Hepatocyte (in vitro differentiated cells): Measurements from ENCODE around the gene CWC27. TPM values are rescaled to one million over a fixed set of nuclear protein-coding genes. Genes with fewer than 3 reads are reported as not detected.

Experiments used
- DNase-seq: peaks from one replicate; pipeline ENCODE4 v3.0.0-alpha.2; 2016; ENCODE audit warnings: low spot score
- H2AFZ ChIP-seq: fragments of 200-600 bp; sonication (generic); 2 replicates; pipeline ENCODE4 v1.6.0; 2016; ENCODE audit warnings: antibody characterized with exemption, mild to moderate bottlenecking
- H3K27ac ChIP-seq: fragments of 200-600 bp; sonication (generic); 2 replicates; pipeline ENCODE4 v1.5.1; 2016; ENCODE audit warnings: mild to moderate bottlenecking
- H3K27me3 ChIP-seq: fragments of 200-600 bp; sonication (generic); 2 replicates; pipeline ENCODE4 v1.6.1; 2016
- H3K36me3 ChIP-seq: fragments of 200-600 bp; sonication (generic); replicated peaks from 2 replicates; pipeline ENCODE4 v1.5.1; 2016; ENCODE audit warnings: low read depth; ENCODE audit not compliant: insufficient read depth
- H3K4me1 ChIP-seq: fragments of 200-600 bp; sonication (generic); 2 replicates; pipeline ENCODE4 v1.5.1; 2016; ENCODE audit warnings: mild to moderate bottlenecking, moderate library complexity; ENCODE audit not compliant: insufficient read depth
- H3K4me2 ChIP-seq: fragments of 200-600 bp; sonication (generic); 2 replicates; pipeline ENCODE4 v1.6.0; 2016
- H3K4me3 ChIP-seq: fragments of 200-600 bp; sonication (generic); 2 replicates; pipeline ENCODE4 v1.5.1; 2016; ENCODE audit warnings: mild to moderate bottlenecking
- H3K79me2 ChIP-seq: fragments of 200-600 bp; sonication (generic); 2 replicates; pipeline ENCODE4 v1.6.0; 2017; ENCODE audit warnings: mild to moderate bottlenecking
- H3K9me2 ChIP-seq: fragments of 200-600 bp; sonication (generic); replicated peaks from 2 replicates; pipeline ENCODE4 v1.6.0; 2017; ENCODE audit warnings: mild to moderate bottlenecking; ENCODE audit not compliant: insufficient read depth
- H3K9me3 ChIP-seq: fragments of 200-600 bp; sonication (generic); 2 replicates; pipeline ENCODE4 v1.5.1; 2016; ENCODE audit warnings: low read depth, mild to moderate bottlenecking
- H4K20me1 ChIP-seq: fragments of 200-600 bp; sonication (generic); 2 replicates; pipeline ENCODE4 v1.6.0; 2016; ENCODE audit warnings: mild to moderate bottlenecking; ENCODE audit not compliant: insufficient read depth, poor library complexity, severe bottlenecking
- CTCF ChIP-seq: fragments of 200-600 bp; sonication (generic); IDR thresholded peaks from 2 replicates; pipeline ENCODE4 v1.5.1; 2016; ENCODE audit warnings: antibody characterized with exemption, mild to moderate bottlenecking; ENCODE audit not compliant: poor library complexity
- EZH2 ChIP-seq: fragments of 200-600 bp; sonication (generic); IDR thresholded peaks from 2 replicates; pipeline ENCODE4 v1.6.1; 2016; ENCODE audit warnings: antibody characterized with exemption, mild to moderate bottlenecking, borderline replicate concordance
- EZH2phosphoT487 ChIP-seq: fragments of 200-600 bp; sonication (generic); IDR thresholded peaks from one replicate; pipeline ENCODE4 v1.6.1; 2018; ENCODE audit warnings: antibody characterized with exemption, mild to moderate bottlenecking, low read depth, moderate library complexity; ENCODE audit not compliant: unreplicated experiment, severe bottlenecking
- WGBS: methylation state at CpG from one replicate; pipeline ENCODE4 v1.1.6; 2016; ENCODE audit warnings: low lambda C conversion rate; ENCODE audit errors: missing lambda C conversion rate; 5-methylcytosine and 5-hydroxymethylcytosine counted together
- polyA plus RNA-seq: library from polyadenylated mRNA; unstranded; fragments of >200 nt; fragmentation: Nextera tagmentation; extraction: Ambion mirVana; gene quantifications from 2 replicates; pipeline ENCODE4 v1.2.1, GENCODE V29; 2016
- total RNA-seq: library from RNA; depleted of rRNA; stranded (reverse); fragments of >200 nt; gene quantifications from 2 replicates; pipeline ENCODE4 v1.2.3, GENCODE V29; 2014

CWC27 gene
- total and polyA plus RNA-seq, 2 experiments from 2014 or later, result 15.8 to 32.5 TPM

GRCh38 chr5:64977779-64978178, 209.0 kb downstream of the CWC27 start:
- H3K9me2 ChIP-seq, result no peaks in the 10 kb centered on the region
- no peak overlapping the region for H3K4me3 ChIP-seq
- no peak overlapping the region for H3K4me2 ChIP-seq
- H3K9me3 ChIP-seq, result no peaks in the 10 kb centered on the region
- H3K4me1 ChIP-seq, result no peaks in the 10 kb centered on the region
- 100% methylated on average over 1 of the region's 1 CpG for WGBS
- no peak for DNase-seq
- no peaks in the 10 kb centered on the region for H3K79me2 ChIP-seq
- no peaks in the 10 kb centered on the region for H3K27me3 ChIP-seq
- no peak for TF ChIP-seq EZH2phosphoT487
- no peak for TF ChIP-seq EZH2
- TF ChIP-seq CTCF, result no peak
- no peak overlapping the region for H3K27ac ChIP-seq
- no peak overlapping the region for H2AFZ ChIP-seq
- no peaks in the 10 kb centered on the region for H3K36me3 ChIP-seq
- no peaks in the 10 kb centered on the region for H4K20me1 ChIP-seq

GRCh38 chr5:64978546-64978945, 209.8 kb downstream of the CWC27 start:
- Histone ChIP-seq H3K4me3 (no peak overlapping the region), H3K4me1 (no peaks in the 10 kb centered on the region), H3K9me2 (no peaks in the 10 kb centered on the region), H3K27ac (no peak overlapping the region), H4K20me1 (no peaks in the 10 kb centered on the region), H3K4me2 (no peak overlapping the region), H3K9me3 (no peaks in the 10 kb centered on the region), H3K79me2 (no peaks in the 10 kb centered on the region), H3K27me3 (no peaks in the 10 kb centered on the region), H3K36me3 (no peaks in the 10 kb centered on the region), H2AFZ (no peak overlapping the region)
- TF ChIP-seq EZH2 (no peak), CTCF (no peak), EZH2phosphoT487 (no peak)
- DNase-seq, result no peak
- WGBS, result 94% methylated on average over 2 of the region's 2 CpGs

GRCh38 chr5:64979531-64979930, 210.8 kb downstream of the CWC27 start:
- H3K4me1 ChIP-seq, result no peaks in the 10 kb centered on the region
- H3K9me2 ChIP-seq, result no peaks in the 10 kb centered on the region
- H3K79me2 ChIP-seq, result no peaks in the 10 kb centered on the region
- DNase-seq, result no peak
- no peak overlapping the region for H3K4me2 ChIP-seq
- WGBS, result 90% methylated on average over 3 of the region's 3 CpGs
- H4K20me1 ChIP-seq, result no peaks in the 10 kb centered on the region
- H3K27me3 ChIP-seq, result no peaks in the 10 kb centered on the region
- no peaks in the 10 kb centered on the region for H3K36me3 ChIP-seq
- TF ChIP-seq CTCF, result no peak
- TF ChIP-seq EZH2, result no peak
- TF ChIP-seq EZH2phosphoT487, result no peak
- no peak overlapping the region for H3K27ac ChIP-seq
- H3K9me3 ChIP-seq, result no peaks in the 10 kb centered on the region
- H2AFZ ChIP-seq, result no peak overlapping the region
- no peak overlapping the region for H3K4me3 ChIP-seq

- H4K20me1 ChIP-seq, result no peaks in the 10 kb centered on the region
- WGBS, result 96% methylated on average over 2 of the region's 2 CpGs
- no peak for TF ChIP-seq EZH2
- TF ChIP-seq EZH2phosphoT487, result no peak
- no peak for TF ChIP-seq CTCF
Measured at GRCh38 chr5:64980176-64980575, 211.4 kb downstream of the CWC27 start.

More at GRCh38 chr5:64980176-64980575, 211.4 kb downstream of the CWC27 start:
- H3K27me3 ChIP-seq, result no peaks in the 10 kb centered on the region
- H3K79me2 ChIP-seq, result no peaks in the 10 kb centered on the region
- H3K4me2 ChIP-seq, result no peak overlapping the region
- no peak overlapping the region for H3K4me3 ChIP-seq
- no peak overlapping the region for H3K27ac ChIP-seq
- H3K9me3 ChIP-seq, result no peaks in the 10 kb centered on the region
- DNase-seq, result no peak
- H3K9me2 ChIP-seq, result no peaks in the 10 kb centered on the region
- no peak overlapping the region for H2AFZ ChIP-seq
- H3K36me3 ChIP-seq, result no peaks in the 10 kb centered on the region
- H3K4me1 ChIP-seq, result no peaks in the 10 kb centered on the region
